Mammary epithelial cell (primary cell): ENCODE measurements around the gene DSCAM.

Experiments
- CTCF ChIP-seq, 2 donors: IDR thresholded peaks in 1 of 2; conservative IDR thresholded peaks in 1 of 2; 2 replicates each; pipeline ENCODE4 v1.5.1; 2011 to 2012; ENCODE audit warnings: inconsistent platforms in 2 of 2, low read length in 2 of 2, mild to moderate bottlenecking in 2 of 2, control low read depth in 1 of 2, low read depth in 1 of 2; ENCODE audit not compliant: insufficient read depth in 1 of 2; ENCODE audit errors: extremely low read depth in 1 of 2
- EZH2 ChIP-seq: IDR thresholded peaks from 2 replicates; pipeline ENCODE4 v1.6.1; 2012; ENCODE audit warnings: low read length, inconsistent platforms, borderline replicate concordance

GRCh38 chr21:40433538-40433937 is 413.4 kb downstream of the DSCAM start:
- TF ChIP-seq CTCF (conservative IDR thresholded peaks at IDR 0.05 in 1 of 2, IDR thresholded peaks at IDR 0.05 in 1 of 2; ENCODE audit: extremely low read depth in 1 of 2, insufficient read depth in 1 of 2, low read depth in 1 of 2, low read length in 2 of 2) (no peak), EZH2 (no peak)
